Right lobe of liver (tissue), 6 donors: ENCODE data around the gene SLC5A2. TPM values are rescaled to one million over a fixed set of nuclear protein-coding genes. Genes with fewer than 3 reads are reported as not detected.
"Not testable (repeated sequence)": the region's sequence is repeated elsewhere in the genome, so short reads cannot be mapped to it uniquely, and the experiment has no call there.

Experiments
- ATAC-seq, 4 donors: fragments of 200-7000 bp; cut with Tn5 transposase; one replicate each; pipeline ENCODE4 v1.9.1; 2020; ENCODE audit warnings: mild to moderate bottlenecking in 4 of 4, moderate library complexity in 4 of 4
- DNase-seq, 3 donors: peaks; one replicate each; pipeline ENCODE4 v3.0.0-alpha.2; 2020
- H3K27ac ChIP-seq, 3 donors: fragments of 200-600 bp; one replicate each; pipeline ENCODE4 v1.8.0; 2022
- H3K27me3 ChIP-seq, 2 donors: fragments of 200-600 bp; one replicate each; pipeline ENCODE4 v1.8.0; 2022
- H3K36me3 ChIP-seq, 4 donors: fragments of 200-600 bp; sonication (generic) in 1 of 4; one replicate each; pipeline versions ENCODE4 v1.5.1 to v1.8.0; 2017 to 2022; ENCODE audit warnings: control low read depth in 1 of 4
- H3K4me1 ChIP-seq, 4 donors: fragments of 200-600 bp; sonication (generic) in 1 of 4; one replicate each; pipeline versions ENCODE4 v1.5.1 to v1.8.0; 2017 to 2022; ENCODE audit warnings: control low read depth in 1 of 4
- H3K4me3 ChIP-seq, 3 donors: fragments of 200-600 bp; one replicate each; pipeline ENCODE4 v1.8.0; 2022
- H3K9me3 ChIP-seq, 4 donors: fragments of 200-600 bp; sonication (generic) in 1 of 4; one replicate each; pipeline versions ENCODE4 v1.5.1 to v1.8.0; 2017 to 2022; ENCODE audit warnings: control low read depth in 1 of 4
- CTCF ChIP-seq, 4 donors: fragments of 200-600 bp in 3 of 4; fragments of 450-650 bp in 1 of 4; IDR thresholded peaks; one replicate each; pipeline versions ENCODE4 v1.5.1 to v1.8.0; 2016 to 2022; ENCODE audit warnings: antibody characterized with exemption in 4 of 4, mild to moderate bottlenecking in 2 of 4
- POLR2A ChIP-seq: fragments of 450-650 bp; IDR thresholded peaks from one replicate; pipeline ENCODE4 v1.6.1; 2017; ENCODE audit warnings: antibody characterized with exemption, mild to moderate bottlenecking
- WGBS: methylation state at CpG from one replicate; pipeline ENCODE4 v1.1.6; 2018; ENCODE audit warnings: low coverage, low lambda C conversion rate; ENCODE audit not compliant: insufficient coverage; ENCODE audit errors: missing lambda C conversion rate; 5-methylcytosine and 5-hydroxymethylcytosine counted together
- intact Hi-C, 2 donors: fragments of 100-400 bp; cut with DNase I; formaldehyde crosslinking; loops; one replicate each; pipeline versions ENCODE4 v1.11.2 to v1.14.1; 2022
- total RNA-seq, 6 experiments: library from RNA; depleted of rRNA in 2 of 6; stranded (reverse); fragments of >200 nt in 2 of 6; fragmentation: NEBNext Ultra II Directional in 3 of 6; extraction: Animal tissue kit (Norgen Biotek cat#: 25700) in 3 of 6; gene quantifications; one replicate each; pipeline versions ENCODE4 v1.1.0 to v1.2.4, GENCODE V29; 2016 to 2023
- donor health status: DM: no; HTN: yes; CAD: no.
- donor health status: DM: no; HTN: no; CAD: no.
- donor health status: DM: no; HTN: no; CAD: no.
- donor health status: DM: no; HTN: yes; CAD: no.
- donor health status: DM: no; HTN: yes; CAD: no.

Gene SLC5A2
- total RNA-seq, 6 experiments from 2014 or later = 0.07 to 0.14 (median 0.12) TPM; not detected in 3

GRCh38 chr16:31519759-31520431 lies 37.0 kb downstream of the SLC5A2 start:
- Histone ChIP-seq H3K4me3 (no peak overlapping the region), H3K9me3 (no peaks in the 10 kb centered on the region), H3K36me3 (no peaks in the 10 kb centered on the region), H3K27ac (no peak overlapping the region), H3K4me1 (no peaks in the 10 kb centered on the region), H3K27me3 (no peaks in the 10 kb centered on the region)
- intact Hi-C loops = no loop called here
- DNase-seq (no peak), ATAC-seq (no peak)
- no peak for TF ChIP-seq POLR2A
- TF ChIP-seq CTCF (IDR thresholded peaks at IDR 0.05) = no peak
- WGBS = 83% methylated on average over 2 of the region's 2 CpGs

GRCh38 chr16:31521368-31521767 lies 38.4 kb downstream of the SLC5A2 start:
- no peaks in the 10 kb centered on the region for H3K9me3 ChIP-seq
- TF ChIP-seq POLR2A = no peak
- TF ChIP-seq CTCF (IDR thresholded peaks at IDR 0.05) = no peak
- no peak for DNase-seq
- no peaks in the 10 kb centered on the region for H3K36me3 ChIP-seq
- no peak overlapping the region for H3K27ac ChIP-seq
- ATAC-seq = no peak
- no peaks in the 10 kb centered on the region for H3K4me1 ChIP-seq
- 78% methylated on average over 3 of the region's 3 CpGs for WGBS
- intact Hi-C loops = no loop called here
- H3K27me3 ChIP-seq = no peaks in the 10 kb centered on the region
- no peak overlapping the region for H3K4me3 ChIP-seq

- no peak overlapping the region for H3K4me3 ChIP-seq
- H3K36me3 ChIP-seq = no peaks in the 10 kb centered on the region
- WGBS = 77% methylated on average over 4 of the region's 6 CpGs
- TF ChIP-seq POLR2A = no peak
- intact Hi-C loops = no loop called here
- no peaks in the 10 kb centered on the region for H3K4me1 ChIP-seq
- DNase-seq (no peak), ATAC-seq (no peak)
- H3K9me3 ChIP-seq = no peaks in the 10 kb centered on the region
- no peaks in the 10 kb centered on the region for H3K27me3 ChIP-seq
- no peak overlapping the region for H3K27ac ChIP-seq
Observed at GRCh38 chr16:31522071-31522470, 39.1 kb downstream of the SLC5A2 start.

GRCh38 chr16:31523768-31524167 lies 40.8 kb downstream of the SLC5A2 start:
- H3K27me3 ChIP-seq, intact Hi-C loops, H3K27ac ChIP-seq, H3K36me3 ChIP-seq, DNase-seq, H3K9me3 ChIP-seq, H3K4me3 ChIP-seq, H3K4me1 ChIP-seq: not testable (repeated sequence)
- no CpG with 5 or more reads among the region's 6 CpGs for WGBS
- ATAC-seq = peak in 1 of 4 donors; percentile 35

GRCh38 chr16:31525113-31525512 lies 42.2 kb downstream of the SLC5A2 start:
- 53% methylated on average over 2 of the region's 3 CpGs for WGBS
- intact Hi-C loops = no loop called here
- no peak for ATAC-seq
- no peaks in the 10 kb centered on the region for H3K36me3 ChIP-seq
- H3K27ac ChIP-seq = no peak overlapping the region
- TF ChIP-seq CTCF (IDR thresholded peaks at IDR 0.05) (no peak), POLR2A (no peak)
- H3K4me3 ChIP-seq = no peak overlapping the region
- no peaks in the 10 kb centered on the region for H3K4me1 ChIP-seq
- H3K9me3 ChIP-seq = no peaks in the 10 kb centered on the region
- H3K27me3 ChIP-seq = no peaks in the 10 kb centered on the region
- DNase-seq = no peak
